NCI-H345 (cell line): ENCODE measurements around the gene NTRK2.

Source experiments
- DNase-seq: peaks from one replicate; lab custom pipeline; 2025; lab: John Stamatoyannopoulos, UW

NTRK2 gene

DNA sequence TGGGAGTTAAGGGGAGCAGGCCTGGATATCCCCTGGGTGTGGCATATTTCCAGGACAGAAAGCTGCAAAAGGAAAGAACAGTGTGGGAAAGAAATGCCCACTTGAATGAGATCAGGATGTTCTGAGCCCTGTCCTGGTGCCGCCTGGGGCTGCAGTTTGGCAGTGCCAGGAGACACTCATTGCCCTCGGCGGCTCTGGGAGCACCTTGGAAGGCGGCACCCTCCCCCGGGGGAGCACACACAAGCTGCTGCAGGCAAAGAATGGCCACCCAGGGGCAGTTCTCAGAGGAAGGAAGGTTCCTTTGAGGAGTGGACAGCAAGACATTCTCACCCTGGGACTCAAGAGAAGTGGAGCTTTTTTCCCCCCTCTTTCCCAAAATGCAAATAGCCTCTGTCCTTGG is 305.3 kb downstream of the NTRK2 start:
- DNase-seq, result no peak

GRCh38 chr9:84975926-84976325 is 306.4 kb downstream of the NTRK2 start:
- no peak for DNase-seq

DNA sequence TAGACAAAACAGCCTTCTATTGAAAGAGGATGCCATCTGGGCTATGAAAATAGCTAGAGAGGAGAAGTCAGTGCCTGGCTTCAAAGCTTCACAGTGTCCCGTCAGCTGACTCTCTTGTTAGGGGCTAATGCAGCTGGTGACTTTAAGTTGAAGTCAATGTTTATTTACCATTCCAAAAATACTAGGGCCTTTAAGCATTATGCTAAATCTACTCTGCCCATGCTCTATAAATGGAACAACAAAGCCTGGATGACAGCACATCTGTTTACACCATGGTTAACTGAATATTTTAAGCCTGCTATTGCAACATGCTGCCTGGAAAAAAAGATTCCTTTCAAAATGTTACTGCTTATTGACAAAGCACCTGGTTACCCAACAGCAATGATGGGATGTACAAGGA is 309.1 kb downstream of the NTRK2 start:
- peak; percentile 8 for DNase-seq

GRCh38 chr9:84983749-84984148 is 314.2 kb downstream of the NTRK2 start:
- DNase-seq, result no peak

DNA sequence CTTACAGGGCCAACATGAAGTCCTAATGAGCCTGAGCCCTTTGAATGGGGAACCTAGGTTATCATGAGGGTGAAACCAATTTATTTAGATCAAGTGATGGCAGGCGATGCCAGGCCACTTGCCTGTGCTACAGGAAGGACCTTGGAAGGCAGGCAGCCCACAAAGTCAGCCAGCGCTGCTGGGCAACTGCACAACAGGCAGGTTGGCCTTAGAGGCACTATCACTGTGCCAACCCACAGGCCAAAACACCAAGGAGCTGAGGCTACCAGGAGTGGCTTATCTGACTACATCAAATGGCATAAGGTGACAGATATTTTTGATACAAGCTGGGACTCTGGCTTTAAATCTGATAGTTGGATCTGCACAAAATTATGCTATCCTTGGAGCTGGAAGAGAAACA is 319.1 kb downstream of the NTRK2 start:
- no peak for DNase-seq

DNA sequence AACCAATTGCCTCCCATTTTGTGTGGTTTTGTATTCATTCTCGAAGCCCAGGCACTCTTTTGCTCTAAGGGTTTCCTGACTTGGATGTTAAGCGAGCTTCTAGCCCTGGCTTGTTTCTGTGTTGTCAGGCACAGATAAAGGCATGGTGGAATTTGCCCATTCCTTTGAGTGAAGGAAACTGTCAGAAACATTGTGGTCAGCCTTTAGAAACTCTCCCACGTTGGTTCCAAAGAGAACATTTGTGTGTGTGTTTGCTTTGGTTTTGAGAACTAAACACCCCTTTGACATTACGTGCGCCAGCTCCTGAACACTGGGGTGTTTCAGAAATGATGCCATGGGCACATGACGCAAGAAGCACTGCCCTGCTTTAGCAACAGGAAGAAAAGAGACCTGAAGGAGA is 320.9 kb downstream of the NTRK2 start:
- no peak for DNase-seq

- DNase-seq, result no peak
Observed at GRCh38 chr9:84990850-84991513, 321.5 kb downstream of the NTRK2 start.

GRCh38 chr9:84991514-84991870 is 322.0 kb downstream of the NTRK2 start:
- DNase-seq, result no peak

DNA sequence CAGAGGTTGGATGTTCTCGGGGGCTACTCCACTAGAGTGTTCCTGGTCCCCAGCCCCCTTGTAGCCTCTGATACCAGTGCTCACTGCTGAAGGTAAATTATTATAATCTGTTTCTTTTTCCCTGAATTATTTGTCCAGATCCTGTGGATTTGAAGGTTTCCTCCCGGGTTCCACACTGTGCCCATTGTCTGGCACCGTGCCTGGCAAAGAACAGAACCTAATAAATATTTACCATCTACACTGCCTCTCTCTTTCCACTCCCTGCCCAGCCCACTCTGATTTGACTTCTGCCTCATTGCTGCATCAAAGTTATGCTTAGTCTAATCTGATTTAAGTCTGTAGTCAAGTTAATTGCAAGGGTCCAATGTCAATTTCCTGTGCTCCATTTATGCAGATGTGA is 322.9 kb downstream of the NTRK2 start:
- no peak for DNase-seq

DNA sequence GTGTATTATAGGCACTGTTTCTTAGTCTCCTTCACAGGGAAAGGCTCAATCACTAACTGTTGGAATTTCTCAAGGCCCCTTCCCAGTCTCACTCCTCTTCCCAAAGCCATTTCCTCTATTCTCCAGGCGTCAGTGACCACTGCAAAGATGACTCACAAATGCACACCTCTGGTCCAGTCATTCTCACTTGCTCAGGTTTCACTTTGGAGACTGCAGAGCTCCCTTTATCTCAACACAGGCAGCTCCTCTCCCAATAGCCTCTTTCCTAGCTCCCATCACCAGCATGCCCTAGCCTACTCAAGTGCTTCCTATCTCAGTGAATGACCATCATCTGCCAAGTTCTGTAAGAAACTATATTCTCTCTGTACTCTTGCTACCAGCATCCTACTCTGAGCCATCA is 323.6 kb downstream of the NTRK2 start:
- DNase-seq, result no peak

GRCh38 chr9:84996029-84996428 is 326.5 kb downstream of the NTRK2 start:
- DNase-seq, result no peak

GRCh38 chr9:84996716-84997115 is 327.2 kb downstream of the NTRK2 start:
- DNase-seq, result no peak

- no peak for DNase-seq
Observed at GRCh38 chr9:84997472-84997871, 327.9 kb downstream of the NTRK2 start.

DNA sequence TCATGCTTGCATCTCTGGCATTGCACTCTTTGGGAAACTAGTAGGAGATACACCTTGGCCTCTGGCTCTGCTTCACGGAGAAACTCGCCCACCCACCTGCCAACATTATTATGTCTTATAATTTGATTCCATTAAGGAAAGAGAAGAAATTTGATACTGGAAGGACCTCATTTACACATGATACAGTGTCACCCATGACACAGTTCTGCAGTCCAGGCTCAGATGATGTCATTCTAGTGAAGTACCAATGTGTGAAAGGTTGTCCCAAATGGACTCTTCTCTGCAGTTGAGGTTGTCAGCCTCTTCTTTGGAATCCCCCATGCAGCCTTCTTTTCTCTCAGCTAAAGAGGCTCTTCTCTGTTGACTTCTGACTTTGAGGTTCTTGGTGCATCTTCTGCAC is 329.1 kb downstream of the NTRK2 start:
- DNase-seq, result no peak

GRCh38 chr9:84999788-85000187 is 330.3 kb downstream of the NTRK2 start:
- no peak for DNase-seq

GRCh38 chr9:85001925-85002324 is 332.4 kb downstream of the NTRK2 start:
- DNase-seq, result no peak

- DNase-seq, result no peak
Observed at GRCh38 chr9:85004818-85005413, 335.4 kb downstream of the NTRK2 start.

DNA sequence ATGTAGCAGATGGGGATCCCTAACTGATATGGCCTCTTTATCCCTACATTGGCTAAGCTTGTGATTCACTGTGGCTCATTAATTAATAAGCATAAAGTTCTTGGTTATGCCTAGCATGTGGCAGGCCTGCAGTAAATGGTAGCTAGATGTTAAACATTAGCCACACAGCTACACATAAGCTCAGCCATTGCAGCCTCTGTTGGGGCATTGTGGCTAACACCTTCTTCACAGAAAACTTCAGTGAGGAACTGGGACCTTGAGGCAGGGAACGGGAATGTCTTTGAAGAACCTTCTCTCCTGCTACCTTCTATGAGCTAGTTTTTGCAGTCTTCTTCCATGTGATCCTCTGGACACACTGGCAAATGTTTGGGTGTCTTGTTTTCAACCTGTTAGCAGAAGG is 338.2 kb downstream of the NTRK2 start:
- no peak for DNase-seq

DNA sequence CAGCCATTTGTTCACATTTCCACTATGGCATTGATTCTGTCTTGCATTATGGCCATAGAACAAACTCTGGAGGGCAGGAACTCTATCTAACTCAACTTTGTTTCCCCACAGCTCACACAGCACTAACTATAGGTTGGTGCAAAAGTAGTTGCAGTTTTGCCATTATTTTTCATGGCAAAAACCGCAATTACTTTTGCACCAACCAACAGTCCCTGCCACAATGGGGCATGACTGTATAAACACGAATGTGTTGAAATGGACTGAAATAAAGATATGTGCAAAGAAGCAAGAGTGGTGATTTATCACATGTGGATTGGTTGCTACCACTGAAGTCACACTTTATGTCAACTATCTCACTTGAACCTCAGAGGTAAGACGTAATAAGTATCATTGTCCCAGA is 338.7 kb downstream of the NTRK2 start:
- DNase-seq, result no peak

- DNase-seq, result no peak
Observed at GRCh38 chr9:85009251-85009650, 339.7 kb downstream of the NTRK2 start.

DNA sequence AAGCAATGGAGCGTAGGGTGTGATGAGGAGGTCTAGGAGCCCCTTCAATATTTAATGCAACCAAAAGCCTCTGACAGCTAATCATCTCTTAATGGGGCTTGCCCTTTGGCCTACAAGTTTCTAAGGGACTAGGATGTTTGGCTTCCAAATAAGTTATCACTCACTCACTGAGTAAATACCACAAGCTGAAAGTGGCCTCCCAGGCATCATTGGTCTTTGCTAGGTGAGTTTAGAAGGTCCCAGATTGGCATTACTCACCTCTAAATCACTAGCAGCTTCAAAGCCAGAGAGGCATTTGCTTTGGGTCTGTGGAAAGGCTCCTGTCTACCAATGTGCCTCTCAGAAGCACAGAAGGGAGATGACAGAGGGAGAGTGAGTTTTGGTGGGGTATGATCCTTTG is 344.2 kb downstream of the NTRK2 start:
- no peak for DNase-seq

GRCh38 chr9:85014292-85014691 is 344.8 kb downstream of the NTRK2 start:
- no peak for DNase-seq

DNA sequence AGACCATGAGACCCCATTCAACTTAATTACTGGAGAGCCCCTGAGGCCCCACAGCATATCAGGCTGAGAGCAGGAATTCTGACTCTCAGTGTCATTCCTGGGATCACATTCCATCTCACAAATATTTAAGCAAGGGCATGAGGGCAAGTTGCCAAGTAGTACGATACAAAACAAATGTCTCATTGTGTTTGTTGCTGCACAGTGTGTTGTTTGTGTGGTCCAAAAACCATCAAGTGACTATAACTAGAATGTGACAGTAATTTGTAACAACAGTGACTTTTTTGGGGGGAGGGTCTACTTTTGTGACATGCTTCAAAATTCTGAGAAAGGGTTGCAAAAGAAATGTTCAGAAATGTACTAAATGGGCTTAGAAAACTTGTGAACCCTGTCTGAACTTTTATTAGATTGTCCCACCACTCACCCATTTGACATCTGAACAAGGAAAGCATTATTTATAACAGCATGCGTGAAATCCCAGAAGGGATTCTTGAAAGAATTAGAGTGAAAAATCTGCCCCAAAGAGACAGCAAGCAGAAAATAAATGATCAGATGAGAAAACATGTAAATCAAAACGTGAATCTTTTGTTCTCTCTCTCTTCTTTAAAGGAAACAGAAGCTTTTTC is 347.0 kb downstream of the NTRK2 start:
- no peak for DNase-seq

DNA sequence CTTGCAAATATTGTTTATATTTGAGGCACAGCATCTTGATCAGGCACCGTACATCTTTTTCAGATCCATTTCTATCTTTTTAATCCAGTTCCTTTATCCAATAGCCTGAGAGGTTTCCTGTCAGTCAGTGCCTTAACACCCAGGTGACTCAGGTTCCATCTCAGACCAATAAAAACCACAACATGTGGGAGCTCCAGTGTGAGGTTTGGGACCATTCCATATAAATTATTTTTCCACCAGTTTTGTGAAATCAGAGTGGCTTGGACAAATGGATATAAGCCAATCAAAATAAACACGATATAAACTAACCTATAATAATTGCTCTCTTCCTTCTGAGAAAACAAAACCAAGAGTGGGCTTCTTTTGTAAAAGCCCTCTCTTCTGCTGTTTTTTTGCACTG is 351.3 kb downstream of the NTRK2 start:
- DNase-seq, result no peak
